Measurements from ENCODE around the gene PRPS1. TPM values are rescaled to one million over a fixed set of nuclear protein-coding genes. Genes with fewer than 3 reads are reported as not detected.

PRPS1 gene
- polyA plus RNA-seq, 1 donor from 2014 or later = 60.8 TPM

GRCh38 chrX:107686026-107686425 is 57.7 kb downstream of the PRPS1 start:
- no peaks in the 10 kb centered on the region for H3K79me2 ChIP-seq (replicated peaks; ENCODE audit: insufficient read depth, low read length)
- H3K9me2 ChIP-seq (ENCODE audit: insufficient read depth, low read length) = no peaks in the 10 kb centered on the region
- no peaks in the 10 kb centered on the region for H3F3A ChIP-seq (ENCODE audit: insufficient read depth, low read length, poor library complexity, severe bottlenecking)
- H3K9me3 ChIP-seq (ENCODE audit: low read length) = no peaks in the 10 kb centered on the region
- H3K27ac ChIP-seq (ENCODE audit: low read length) = no peak overlapping the region
- H3K4me3 ChIP-seq (ENCODE audit: low read length) = no peak overlapping the region
- no peak overlapping the region for H3K9ac ChIP-seq (ENCODE audit: low read length)
- no peak for TF ChIP-seq SMC3 (conservative IDR thresholded peaks at IDR 0.05; ENCODE audit: poor library complexity)
- TF ChIP-seq RAD21 (conservative IDR thresholded peaks at IDR 0.05) = no peak
- no peak for TF ChIP-seq POLR2AphosphoS5 (IDR thresholded peaks at IDR 0.05)
- TF ChIP-seq REST (IDR thresholded peaks at IDR 0.05; ENCODE audit: borderline replicate concordance) = no peak
- no peak for TF ChIP-seq EZH2 (IDR thresholded peaks at IDR 0.05; ENCODE audit: borderline replicate concordance, insufficient read depth, low read length, poor library complexity, severe bottlenecking)
- TF ChIP-seq, protein P1, sequence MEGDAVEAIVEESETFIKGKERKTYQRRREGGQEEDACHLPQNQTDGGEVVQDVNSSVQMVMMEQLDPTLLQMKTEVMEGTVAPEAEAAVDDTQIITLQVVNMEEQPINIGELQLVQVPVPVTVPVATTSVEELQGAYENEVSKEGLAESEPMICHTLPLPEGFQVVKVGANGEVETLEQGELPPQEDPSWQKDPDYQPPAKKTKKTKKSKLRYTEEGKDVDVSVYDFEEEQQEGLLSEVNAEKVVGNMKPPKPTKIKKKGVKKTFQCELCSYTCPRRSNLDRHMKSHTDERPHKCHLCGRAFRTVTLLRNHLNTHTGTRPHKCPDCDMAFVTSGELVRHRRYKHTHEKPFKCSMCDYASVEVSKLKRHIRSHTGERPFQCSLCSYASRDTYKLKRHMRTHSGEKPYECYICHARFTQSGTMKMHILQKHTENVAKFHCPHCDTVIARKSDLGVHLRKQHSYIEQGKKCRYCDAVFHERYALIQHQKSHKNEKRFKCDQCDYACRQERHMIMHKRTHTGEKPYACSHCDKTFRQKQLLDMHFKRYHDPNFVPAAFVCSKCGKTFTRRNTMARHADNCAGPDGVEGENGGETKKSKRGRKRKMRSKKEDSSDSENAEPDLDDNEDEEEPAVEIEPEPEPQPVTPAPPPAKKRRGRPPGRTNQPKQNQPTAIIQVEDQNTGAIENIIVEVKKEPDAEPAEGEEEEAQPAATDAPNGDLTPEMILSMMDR (IDR thresholded peaks at IDR 0.05; ENCODE audit: poor library complexity, severe bottlenecking) = no peak
- TF ChIP-seq TAF1 (IDR thresholded peaks at IDR 0.05; ENCODE audit: low read depth) = no peak
- TF ChIP-seq EP300 (conservative IDR thresholded peaks at IDR 0.05; ENCODE audit: poor library complexity, severe bottlenecking) = no peak
- no peak for TF ChIP-seq MXI1 (conservative IDR thresholded peaks at IDR 0.05; ENCODE audit: poor library complexity, severe bottlenecking)
- no peak overlapping the region for H3K4me2 ChIP-seq (ENCODE audit: low read length)
- no peaks in the 10 kb centered on the region for H4K20me1 ChIP-seq (ENCODE audit: insufficient read depth)
- no peaks in the 10 kb centered on the region for H3K36me3 ChIP-seq (ENCODE audit: insufficient read depth, low read length)
- H3K27me3 ChIP-seq (ENCODE audit: insufficient read depth, low read depth, low read length) = no peaks in the 10 kb centered on the region
- no peak overlapping the region for H2AFZ ChIP-seq (ENCODE audit: low read depth, low read length)

DNA sequence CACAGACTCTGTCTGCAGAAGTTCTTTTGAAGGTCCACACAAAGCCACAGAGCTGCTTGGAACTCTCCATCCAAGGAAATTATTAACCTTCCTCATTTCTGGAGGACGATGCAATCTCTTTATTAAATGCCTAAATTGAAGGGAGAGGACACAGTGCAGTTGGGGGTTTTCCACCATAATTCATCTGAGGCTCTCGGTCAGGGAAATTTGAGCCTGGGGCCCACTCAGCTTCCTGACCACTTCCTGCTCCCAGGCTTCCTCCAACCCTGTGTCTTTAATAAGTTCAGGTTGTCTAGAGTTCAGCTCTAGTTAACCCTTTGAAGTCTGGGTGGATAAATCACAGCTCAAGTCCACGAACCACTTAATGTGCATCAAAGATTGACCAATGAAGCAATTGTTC is 58.5 kb downstream of the PRPS1 start:
- TF ChIP-seq SMC3 (conservative IDR thresholded peaks at IDR 0.05; ENCODE audit: poor library complexity) = no peak
- no peak for TF ChIP-seq REST (IDR thresholded peaks at IDR 0.05; ENCODE audit: borderline replicate concordance)
- no peak for TF ChIP-seq EZH2 (IDR thresholded peaks at IDR 0.05; ENCODE audit: borderline replicate concordance, insufficient read depth, low read length, poor library complexity, severe bottlenecking)
- no peak for TF ChIP-seq RAD21 (conservative IDR thresholded peaks at IDR 0.05)
- TF ChIP-seq POLR2AphosphoS5 (IDR thresholded peaks at IDR 0.05) = no peak
- TF ChIP-seq EP300 (conservative IDR thresholded peaks at IDR 0.05; ENCODE audit: poor library complexity, severe bottlenecking) = no peak
- TF ChIP-seq, protein P1 (IDR thresholded peaks at IDR 0.05; ENCODE audit: poor library complexity, severe bottlenecking) = no peak
- no peaks in the 10 kb centered on the region for H3K9me3 ChIP-seq (ENCODE audit: low read length)
- H3K36me3 ChIP-seq (ENCODE audit: insufficient read depth, low read length) = no peaks in the 10 kb centered on the region
- H3F3A ChIP-seq (ENCODE audit: insufficient read depth, low read length, poor library complexity, severe bottlenecking) = no peaks in the 10 kb centered on the region
- H3K9ac ChIP-seq (ENCODE audit: low read length) = no peak overlapping the region
- H3K4me3 ChIP-seq (ENCODE audit: low read length) = no peak overlapping the region
- no peak overlapping the region for H3K4me2 ChIP-seq (ENCODE audit: low read length)
- H4K20me1 ChIP-seq (ENCODE audit: insufficient read depth) = no peaks in the 10 kb centered on the region
- H3K79me2 ChIP-seq (replicated peaks; ENCODE audit: insufficient read depth, low read length) = no peaks in the 10 kb centered on the region
- no peaks in the 10 kb centered on the region for H3K9me2 ChIP-seq (ENCODE audit: insufficient read depth, low read length)
- no peak overlapping the region for H3K27ac ChIP-seq (ENCODE audit: low read length)
- no peaks in the 10 kb centered on the region for H3K27me3 ChIP-seq (ENCODE audit: insufficient read depth, low read depth, low read length)
- H2AFZ ChIP-seq (ENCODE audit: low read depth, low read length) = no peak overlapping the region

All from neural cell (in vitro differentiated cells).